ENCODE data around the gene PPIL6.

- no peak for TF ChIP-seq EZH2 (IDR thresholded peaks at IDR 0.05; ENCODE audit: borderline replicate concordance, insufficient read depth, low read depth, low read length, poor library complexity, severe bottlenecking)
- TF ChIP-seq CTCF (IDR thresholded peaks at IDR 0.05): no peak
Observed at GRCh38 chr6:109417646-109418045, 22.8 kb downstream of the PPIL6 start.
